ENCODE results near the gene CRB1.

CRB1 gene

DNA sequence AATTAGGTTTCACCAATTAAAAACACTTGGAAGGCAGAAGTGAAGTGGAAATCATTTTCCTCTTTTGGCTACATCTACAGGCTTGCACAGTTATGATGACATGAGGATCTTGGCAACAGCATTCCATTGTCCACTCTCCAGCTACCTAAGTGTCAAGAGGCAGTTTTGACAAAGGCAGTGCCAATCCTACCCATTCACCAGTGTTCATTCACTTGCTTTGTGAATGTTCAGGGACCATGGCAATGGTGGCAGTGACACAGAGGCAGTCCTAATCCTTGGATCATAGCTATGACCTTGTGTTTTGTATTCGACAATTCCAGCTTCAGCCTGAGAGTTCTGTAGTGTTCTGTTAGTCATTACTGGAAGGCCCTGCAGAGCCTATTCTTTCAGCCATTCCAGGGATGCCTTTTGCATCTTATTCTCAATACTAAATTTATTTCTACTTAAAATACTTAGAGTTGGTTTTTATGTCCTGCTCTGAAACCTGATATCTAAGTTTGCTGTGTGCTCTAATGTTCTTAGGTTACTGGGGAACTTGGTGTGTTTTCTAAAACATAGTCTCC is 36.7 kb downstream of the CRB1 start:
- no peak for DNase-seq

DNA sequence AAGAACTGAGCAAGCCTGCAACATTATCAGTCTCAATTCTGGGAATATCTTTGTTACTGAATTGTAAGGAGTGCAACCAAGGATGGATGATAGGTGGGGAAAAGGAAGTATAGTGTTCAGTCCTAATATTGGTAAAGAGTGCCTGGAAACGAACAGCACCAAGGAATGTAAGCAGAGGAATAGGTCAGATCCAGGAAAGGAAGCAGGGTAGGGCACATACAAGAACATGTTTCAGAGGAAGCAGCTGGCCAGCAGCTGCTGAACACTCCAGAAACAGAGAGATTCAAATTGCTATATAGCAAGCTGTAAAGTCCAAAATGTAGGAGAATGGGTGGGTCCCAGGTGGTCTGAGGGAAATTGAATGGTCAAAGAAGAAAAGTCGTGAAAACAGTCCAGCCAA is 37.9 kb downstream of the CRB1 start:
- DNase-seq: no peak

DNA sequence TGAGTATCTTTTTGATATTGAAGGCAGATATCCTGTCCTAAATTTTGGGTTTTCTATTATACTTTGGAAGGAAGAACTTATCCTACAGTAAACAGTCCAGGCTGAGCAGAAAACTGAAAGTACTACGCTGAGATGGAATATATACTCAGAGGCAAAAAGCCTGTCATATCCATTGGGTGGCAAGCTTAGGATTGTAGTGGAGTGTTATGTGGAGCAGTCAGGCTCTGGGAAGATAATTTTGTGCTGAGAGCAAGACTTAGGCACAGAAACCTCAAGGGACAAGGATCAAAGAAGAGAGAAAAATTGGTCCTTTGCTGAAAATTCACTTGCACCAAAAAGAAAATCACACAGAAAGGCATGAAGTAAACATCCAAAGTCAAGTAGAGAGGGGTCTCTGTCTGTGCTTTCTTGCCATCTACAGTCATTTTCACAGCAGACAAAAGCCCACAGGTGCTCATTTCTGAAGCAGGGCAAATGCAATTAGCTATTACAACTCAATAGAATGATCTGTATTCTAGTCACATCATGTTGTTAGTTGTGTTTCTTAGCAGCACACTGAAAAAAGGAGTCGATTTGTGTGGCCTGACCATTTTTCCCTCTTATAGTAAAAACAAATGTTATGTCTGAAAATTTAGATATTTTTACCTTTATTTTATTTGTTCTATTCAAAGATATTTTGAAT is 38.5 kb downstream of the CRB1 start:
- DNase-seq: no peak

DNA sequence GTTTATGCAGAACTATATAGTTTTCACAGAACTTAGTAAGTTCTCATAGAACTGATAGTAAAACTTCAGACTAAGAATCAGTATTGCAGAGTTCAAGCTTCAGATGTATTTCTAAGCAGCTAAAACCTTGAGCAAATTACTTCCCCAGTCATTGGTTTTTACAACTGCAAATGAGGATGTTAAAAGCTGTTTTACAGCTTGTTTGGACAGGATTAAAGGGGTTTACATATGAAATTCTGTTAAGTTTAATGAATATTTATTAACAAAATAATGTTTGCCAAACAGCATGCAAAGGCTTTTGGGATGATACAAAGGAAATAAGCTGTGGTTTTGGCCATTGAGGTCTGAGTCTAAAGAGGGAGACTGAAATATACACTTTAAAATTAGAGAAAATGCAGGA is 39.1 kb downstream of the CRB1 start:
- no peak for DNase-seq

DNA sequence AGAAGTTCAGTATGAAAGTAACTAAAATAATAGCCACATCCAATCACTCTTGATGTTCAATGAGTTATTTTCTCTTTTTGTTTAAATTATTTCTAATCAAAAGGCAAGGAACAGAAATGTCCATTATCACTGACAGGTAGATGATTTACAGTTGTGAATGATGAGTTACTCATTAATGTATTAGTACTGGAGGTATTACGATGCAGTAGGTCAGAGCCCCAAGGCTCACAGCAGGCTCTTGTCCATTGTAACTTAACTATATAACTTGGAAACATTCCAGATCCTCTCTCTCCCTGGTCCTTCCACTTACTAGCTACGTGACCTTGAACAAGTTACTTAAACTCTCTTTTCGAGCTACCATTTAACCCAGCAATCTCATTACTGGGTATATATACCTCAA is 39.5 kb downstream of the CRB1 start:
- no peak for DNase-seq

DNA sequence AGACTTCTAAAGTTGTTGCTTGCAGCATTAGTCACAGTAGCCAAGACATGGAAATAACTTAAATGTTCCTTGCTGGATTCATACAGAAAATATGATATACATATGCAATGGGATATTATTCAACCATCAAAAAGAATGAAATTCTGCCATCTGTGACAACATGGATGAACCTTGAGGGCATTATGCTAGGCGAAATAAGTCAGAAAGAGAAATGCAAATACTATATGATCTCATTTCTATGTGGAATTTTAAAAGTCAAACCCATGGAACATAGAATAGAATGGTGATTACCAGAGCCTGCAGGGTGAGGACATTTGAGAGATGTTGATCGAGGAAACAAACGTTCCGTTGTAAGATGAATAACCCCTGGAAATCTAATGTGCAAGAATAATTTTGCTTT is 43.0 kb downstream of the CRB1 start:
- no peak for DNase-seq

DNA sequence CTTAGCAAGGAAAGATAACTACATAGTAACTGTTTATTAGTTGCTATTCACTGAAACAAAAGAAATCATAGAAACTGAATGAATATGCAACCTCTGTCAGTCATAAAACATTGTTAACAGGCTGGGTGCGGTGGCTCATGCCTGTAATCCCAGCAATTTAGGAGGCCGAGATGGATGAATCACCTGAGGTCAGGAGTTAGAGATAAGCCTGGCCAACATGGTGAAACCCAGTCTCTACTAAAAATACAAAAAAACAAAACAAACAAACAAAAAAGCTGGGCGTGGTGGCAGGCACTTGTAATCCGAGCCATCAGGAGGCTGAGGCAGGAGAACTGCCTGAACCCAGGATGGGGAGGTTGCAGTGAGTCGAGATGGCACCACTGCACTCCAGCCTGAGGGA is 44.1 kb downstream of the CRB1 start:
- DNase-seq: no peak

DNA sequence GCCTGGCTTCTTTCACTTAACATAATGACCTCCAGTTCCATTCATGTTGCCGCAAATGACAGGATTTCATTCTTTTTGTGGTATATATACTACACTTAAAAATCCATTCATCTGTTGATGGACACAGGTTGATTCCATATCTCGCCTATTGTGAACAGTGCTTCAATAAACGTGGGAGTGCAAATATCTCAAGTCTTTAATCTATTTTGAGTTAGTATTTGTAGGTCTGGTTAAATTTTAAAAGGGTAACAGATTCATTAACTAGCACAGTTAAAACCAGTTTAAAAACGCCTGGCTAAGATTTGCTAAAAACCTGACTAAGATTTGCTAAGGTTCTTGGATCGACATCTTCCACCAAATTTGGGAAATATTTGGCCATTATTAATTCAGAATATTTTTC is 45.7 kb downstream of the CRB1 start:
- DNase-seq: no peak

DNA sequence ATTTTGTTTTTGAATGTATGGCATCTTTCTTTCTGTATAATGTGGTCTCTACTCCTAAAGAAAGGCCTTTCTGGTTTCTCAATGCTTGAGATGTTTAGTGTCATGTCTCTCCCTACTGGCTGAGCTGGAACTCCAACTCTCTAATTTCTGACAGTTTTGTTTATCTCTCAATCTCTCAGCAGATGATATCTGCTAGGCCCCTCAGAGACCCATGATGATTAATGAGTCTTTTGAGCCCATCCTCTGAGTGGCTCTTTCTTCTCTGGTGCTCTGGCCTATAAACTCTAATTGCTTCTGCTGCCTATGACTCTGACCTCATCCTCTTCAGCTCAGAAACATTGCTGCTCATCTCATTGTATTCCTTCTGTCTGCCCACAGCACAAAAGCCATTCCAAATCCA is 46.6 kb downstream of the CRB1 start:
- no peak for DNase-seq

DNA sequence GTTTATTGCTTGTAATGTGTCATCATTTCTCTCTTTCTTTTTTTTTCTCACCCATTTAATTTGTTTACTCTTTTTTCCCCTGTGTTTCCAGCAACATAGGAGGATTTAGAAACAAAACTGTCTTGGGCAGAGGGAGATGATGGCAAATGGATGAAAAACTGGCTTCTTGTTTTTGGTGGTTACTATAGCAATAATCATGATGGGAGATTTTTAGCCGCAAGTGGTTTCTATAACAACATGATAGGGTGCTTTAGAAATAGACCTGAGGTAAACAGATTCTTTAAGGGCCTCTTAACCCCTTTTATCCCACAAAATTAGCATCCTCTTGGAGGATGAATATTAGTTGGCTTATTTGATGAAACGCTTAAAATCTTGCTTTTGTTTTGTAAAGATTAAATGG is 51.6 kb downstream of the CRB1 start:
- DNase-seq: no peak

DNA sequence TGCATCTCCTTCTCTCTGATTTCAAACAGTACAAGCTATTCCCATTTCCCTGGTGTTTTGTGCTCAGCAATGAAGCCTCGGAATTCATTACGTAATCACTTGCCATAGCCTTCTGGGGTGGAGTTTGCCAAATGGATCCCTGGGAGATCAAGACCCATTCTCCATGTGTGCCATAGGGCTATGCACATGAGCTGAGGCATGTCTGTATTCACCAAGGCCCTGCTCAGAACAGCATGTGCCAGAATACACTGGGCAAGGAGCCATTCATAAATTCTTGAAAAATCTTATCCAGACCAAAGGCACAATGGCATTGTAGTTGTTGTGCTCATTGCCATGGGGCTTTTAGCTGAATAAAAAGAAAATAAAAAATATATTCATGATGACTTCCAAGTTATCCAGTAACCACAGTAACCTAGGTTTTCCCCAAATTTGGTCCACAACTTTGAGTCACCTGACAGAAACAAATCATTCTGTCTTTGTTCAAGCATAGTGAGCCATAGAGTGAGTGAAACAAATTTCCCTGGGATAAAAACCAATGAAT is 53.0 kb downstream of the CRB1 start:
- no peak for DNase-seq

DNA sequence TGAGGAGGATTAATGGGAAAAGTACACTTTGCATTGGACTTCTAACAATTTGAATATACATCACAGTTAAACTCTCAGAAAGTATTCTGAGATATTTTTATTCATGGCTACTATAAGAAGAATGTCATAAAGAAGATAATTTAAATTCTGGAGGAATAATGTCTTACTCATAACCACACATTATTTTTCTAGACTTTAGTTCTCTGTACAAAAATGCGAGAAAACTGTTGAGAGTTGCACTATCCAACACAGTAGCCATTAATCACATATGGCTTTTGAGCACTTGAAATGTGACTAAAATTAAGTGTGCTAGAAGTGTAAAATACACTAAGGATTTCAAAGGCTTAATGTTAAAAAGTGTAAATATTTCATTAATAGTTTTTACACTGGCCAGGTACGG is 53.8 kb downstream of the CRB1 start:
- no peak for DNase-seq

DNA sequence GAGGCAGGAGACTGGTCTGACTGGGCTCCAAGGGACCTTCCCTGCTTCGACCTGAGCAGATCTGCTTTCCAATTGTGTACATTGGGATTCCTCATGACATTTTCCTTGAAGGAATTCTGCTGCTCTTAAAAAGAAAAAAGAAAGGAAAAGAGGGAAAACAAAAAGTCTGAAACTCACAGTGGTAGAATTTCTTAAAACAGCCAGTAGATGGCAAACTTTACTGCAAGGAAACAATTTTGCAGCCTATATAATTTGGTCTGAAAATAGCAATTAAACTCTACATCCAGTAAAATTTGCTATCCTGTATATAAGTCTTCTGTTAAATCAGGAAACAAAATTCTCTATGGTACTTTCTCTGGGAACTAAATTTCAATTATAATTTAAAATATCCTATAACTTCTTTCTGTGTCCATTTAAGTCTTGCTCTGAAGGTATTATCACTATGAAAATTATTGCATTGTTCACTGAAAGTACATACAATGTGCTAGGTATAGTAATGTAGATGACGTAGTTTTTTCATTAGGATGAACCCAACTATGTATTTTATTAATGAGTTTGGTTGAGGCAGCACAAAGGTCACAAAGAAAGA is 59.8 kb downstream of the CRB1 start:
- no peak for DNase-seq

DNA sequence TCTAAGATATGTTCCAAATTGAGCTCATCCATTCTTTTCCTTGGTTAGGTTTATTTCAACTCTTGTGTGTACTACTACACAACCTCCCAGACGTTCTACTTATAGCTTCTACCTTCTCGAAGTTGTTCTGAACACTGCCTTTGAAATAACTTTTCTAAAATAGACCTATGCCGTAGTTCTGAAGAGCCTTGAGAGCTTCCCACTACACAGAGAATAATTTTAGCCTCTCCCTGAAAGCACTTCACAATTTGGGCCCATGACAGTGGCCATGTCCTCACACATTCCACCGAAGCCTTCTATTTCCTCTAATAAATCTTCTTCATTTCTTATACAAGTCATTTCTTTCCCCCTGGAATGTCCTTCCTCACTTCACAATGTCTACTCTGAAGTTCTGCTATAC is 62.2 kb downstream of the CRB1 start:
- DNase-seq: no peak

DNA sequence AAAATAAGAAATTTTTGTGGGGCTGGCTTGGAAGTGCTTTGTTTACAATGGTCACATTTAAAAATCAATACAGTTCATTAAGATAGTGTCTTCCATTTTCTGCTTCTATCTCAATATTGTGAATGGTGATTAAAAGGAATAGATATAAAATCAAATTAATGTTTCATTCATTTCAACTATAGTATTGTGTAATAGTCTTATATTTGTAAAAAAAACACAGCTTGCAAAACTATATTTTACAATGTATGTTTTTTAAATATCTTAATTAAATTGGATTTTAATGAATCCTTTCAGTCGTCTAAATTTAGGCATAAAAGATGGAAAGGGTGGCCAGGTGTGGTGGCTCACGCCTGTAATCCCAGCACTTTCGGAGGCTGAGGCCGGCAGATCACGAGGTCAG is 63.5 kb downstream of the CRB1 start:
- no peak for DNase-seq

DNA sequence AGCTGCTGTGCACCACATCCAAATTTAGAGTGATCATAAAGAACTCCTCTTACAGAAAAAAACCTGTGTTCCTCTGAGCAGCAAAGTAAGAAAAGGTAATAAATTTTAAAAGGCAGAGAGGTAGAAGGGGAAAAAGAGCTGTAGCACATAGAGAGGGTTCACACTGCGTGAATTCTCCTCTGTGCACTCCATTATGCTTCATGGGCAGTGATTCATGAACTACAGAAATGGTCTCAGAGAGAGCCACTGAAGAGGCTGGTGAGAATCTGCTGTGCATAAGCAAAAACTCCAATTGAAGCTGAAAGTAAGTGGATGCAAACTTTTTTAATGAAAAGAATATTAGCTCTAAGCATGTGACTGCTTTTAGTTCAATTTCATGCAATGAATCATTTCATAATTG is 65.0 kb downstream of the CRB1 start:
- no peak for DNase-seq

DNA sequence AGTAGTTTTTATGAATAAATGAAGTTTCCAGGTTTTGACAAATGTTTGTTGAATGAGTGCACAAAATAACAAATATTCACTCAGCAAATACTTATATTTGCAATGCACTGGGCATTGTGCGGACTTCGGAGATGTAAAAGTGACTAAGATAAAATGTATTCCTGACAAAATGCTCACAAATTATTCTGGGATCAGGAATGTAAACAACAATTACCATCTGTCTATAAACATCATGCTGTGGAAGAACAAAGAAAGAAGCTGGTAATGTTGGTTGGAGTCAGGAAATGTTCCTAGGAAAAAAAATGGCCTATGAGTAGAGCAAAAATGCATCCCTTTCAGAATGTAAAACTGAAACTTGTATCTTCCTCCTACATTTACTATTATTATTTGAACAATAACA is 68.5 kb downstream of the CRB1 start:
- DNase-seq: no peak

DNA sequence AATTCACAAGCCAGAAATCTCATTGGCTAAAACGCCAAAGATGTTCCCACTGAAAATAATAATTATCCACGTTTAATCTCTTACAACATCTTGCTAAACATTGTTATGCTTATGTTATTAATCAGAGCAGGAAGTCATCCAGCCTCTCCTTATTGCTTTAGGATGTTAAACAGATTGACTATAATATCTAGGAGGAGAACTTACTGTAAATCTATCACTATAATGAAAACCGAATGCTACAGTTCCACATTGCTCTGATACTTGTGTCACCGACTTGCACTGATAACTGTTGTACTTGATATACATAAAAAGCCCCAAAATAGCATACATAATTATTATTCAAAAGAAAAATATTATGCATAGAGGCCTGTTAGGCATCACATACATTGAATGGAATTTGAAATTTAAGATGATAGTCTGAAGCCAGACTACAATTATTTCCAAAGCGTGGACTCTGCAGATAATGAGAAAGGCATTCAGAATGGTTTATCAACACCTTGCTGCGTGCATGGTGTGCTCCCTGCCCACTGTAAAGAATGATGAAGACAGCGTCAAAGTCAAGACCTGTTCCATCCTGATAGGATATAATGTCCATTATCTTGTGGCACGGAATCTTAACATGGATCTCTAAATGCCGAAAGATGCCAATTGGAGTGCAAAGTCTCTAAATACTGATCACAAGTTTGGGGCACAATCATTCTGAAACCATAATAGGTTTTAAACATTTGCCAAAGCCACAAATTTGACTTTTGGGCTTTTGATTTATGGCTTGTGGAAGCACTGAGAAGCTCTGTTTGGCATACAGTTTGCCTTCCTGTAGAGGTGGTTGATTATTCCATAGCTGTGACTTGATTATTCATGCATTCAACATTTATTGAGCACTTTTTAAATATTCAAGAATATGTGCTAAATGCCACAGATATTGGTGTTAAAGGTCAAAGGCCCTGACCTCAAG is 71.3 kb downstream of the CRB1 start:
- no peak for DNase-seq

DNA sequence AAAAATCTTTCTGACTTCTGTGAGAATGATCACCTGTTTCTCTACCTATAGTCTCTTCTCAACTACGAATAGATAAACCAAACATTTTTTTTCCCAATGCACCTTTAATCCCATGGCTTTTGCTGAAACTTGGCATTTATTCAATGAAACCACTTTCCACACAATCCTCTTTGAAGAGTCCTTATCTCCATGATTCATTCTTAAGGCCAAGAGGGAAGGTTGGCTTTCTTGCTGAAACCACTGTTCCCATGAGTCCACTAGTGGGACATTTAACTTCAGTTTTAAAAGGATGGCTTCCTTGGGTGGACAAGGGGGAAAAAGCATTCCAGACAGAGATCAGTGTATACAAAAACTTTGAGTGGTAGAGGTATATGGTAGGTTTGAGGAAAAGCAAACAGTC is 73.6 kb downstream of the CRB1 start:
- DNase-seq: no peak

DNA sequence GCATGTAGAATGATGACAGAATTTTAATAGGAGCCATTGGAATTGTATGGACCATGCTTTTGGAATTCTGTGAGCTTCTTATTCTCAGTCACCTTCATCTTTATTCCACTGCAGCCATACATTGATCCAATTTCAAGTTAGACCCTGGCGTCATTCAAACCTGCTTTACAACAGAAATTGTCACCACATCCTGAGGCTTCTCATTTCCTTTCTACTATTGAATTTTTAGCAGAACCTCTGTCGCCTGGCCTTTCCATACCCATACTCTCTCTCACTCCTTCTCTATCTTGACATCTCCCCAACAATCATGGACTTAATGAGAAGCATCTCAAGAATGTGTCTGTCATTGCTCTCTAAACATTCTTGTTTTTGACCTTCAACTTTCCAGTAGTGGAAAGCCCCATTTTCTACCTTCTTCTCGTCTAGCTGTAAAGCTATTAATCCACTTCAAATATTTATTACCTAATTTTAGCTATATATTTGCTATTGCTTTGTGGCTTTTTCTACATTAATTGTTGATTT is 74.1 kb downstream of the CRB1 start:
- DNase-seq: no peak

DNA sequence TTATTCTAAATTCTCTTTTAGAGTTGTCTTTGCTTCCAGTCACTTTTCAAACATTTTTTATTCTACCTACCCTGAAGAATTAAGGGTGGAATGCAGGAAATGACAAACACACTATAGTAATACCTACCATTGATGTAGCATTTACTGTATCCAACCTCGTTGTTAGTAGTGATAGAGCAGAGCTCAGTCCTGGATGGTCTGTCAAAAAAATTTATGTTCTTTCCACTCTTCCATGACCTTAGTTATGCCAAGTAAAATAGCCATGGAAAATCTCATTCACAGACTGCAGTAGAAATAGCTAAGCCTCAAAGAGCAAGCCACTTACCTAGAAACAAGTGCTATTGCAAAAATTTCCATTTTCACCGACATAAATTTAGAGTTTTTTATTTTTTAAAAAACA is 74.6 kb downstream of the CRB1 start:
- DNase-seq: no peak

DNA sequence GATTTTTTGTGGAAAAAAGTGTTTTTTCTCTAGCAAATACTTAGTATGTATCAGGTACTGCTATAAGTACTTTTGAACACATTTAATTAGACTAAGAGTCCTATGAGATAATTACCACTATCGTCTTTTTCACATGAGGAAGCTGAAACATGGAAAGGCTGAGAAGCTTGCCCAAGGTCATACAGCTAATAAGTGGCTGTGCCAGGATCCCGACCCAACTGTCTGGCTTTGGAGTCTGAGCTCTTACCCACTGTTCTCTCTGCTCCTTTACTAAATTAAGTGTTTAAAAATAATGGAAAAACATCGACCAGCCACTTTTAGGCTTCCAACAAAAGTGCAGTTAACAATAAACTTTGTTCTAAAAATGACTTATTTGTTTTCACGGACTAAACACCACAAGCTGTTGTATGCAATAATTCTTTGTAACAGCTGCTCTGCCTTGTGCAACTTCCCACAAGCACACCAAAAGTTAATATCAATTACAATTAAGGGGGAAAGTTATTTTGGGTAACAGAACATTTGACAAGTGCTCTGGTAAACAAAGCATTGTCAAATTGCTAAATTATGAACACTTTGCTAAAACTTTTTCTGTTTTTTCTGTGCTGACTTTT is 75.7 kb downstream of the CRB1 start:
- DNase-seq: no peak

Measured in activated T-cell treated with anti-CD3 and anti-CD28 coated beads, Interleukin-2, amount 50 U/mL, for 48 hours (primary cell).